Measurements from ENCODE around the gene IFIT1.

Gene IFIT1

GRCh38 chr10:89369156-89370105, 23.0 kb upstream of the IFIT1 start:
- no peak overlapping the region for H3K9ac ChIP-seq (ENCODE audit: low read depth, low read length)
- no peaks in the 10 kb centered on the region for H3K36me3 ChIP-seq (ENCODE audit: control insufficient read depth, insufficient read depth, low read length)
- no peaks in the 10 kb centered on the region for H3K27me3 ChIP-seq (ENCODE audit: control insufficient read depth, insufficient read depth, low read length)
- H3K9me3 ChIP-seq (ENCODE audit: control insufficient read depth, insufficient read depth, low read length): no peaks in the 10 kb centered on the region
- H3K4me3 ChIP-seq (ENCODE audit: low read depth, low read length): no peak overlapping the region
- no peaks in the 10 kb centered on the region for H3K4me1 ChIP-seq (ENCODE audit: control insufficient read depth, insufficient read depth, low read length)

GRCh38 chr10:89371079-89371478, 21.3 kb upstream of the IFIT1 start:
- H3K4me3 ChIP-seq (ENCODE audit: low read depth, low read length): no peak overlapping the region
- H3K9ac ChIP-seq (ENCODE audit: low read depth, low read length): no peak overlapping the region
- H3K4me1 ChIP-seq (ENCODE audit: control insufficient read depth, insufficient read depth, low read length): no peaks in the 10 kb centered on the region
- no peaks in the 10 kb centered on the region for H3K27me3 ChIP-seq (ENCODE audit: control insufficient read depth, insufficient read depth, low read length)
- no peaks in the 10 kb centered on the region for H3K36me3 ChIP-seq (ENCODE audit: control insufficient read depth, insufficient read depth, low read length)
- no peaks in the 10 kb centered on the region for H3K9me3 ChIP-seq (ENCODE audit: control insufficient read depth, insufficient read depth, low read length)

GRCh38 chr10:89371987-89372386, 20.4 kb upstream of the IFIT1 start:
- Histone ChIP-seq H3K4me3 (ENCODE audit: low read depth, low read length) (no peak overlapping the region), H3K36me3 (ENCODE audit: control insufficient read depth, insufficient read depth, low read length) (no peaks in the 10 kb centered on the region), H3K27me3 (ENCODE audit: control insufficient read depth, insufficient read depth, low read length) (no peaks in the 10 kb centered on the region), H3K9ac (ENCODE audit: low read depth, low read length) (no peak overlapping the region), H3K9me3 (ENCODE audit: control insufficient read depth, insufficient read depth, low read length) (no peaks in the 10 kb centered on the region), H3K4me1 (ENCODE audit: control insufficient read depth, insufficient read depth, low read length) (no peaks in the 10 kb centered on the region)

- Histone ChIP-seq H3K9me3 (ENCODE audit: control insufficient read depth, insufficient read depth, low read length) (no peaks in the 10 kb centered on the region), H3K9ac (ENCODE audit: low read depth, low read length) (no peak overlapping the region), H3K36me3 (ENCODE audit: control insufficient read depth, insufficient read depth, low read length) (no peaks in the 10 kb centered on the region), H3K27me3 (ENCODE audit: control insufficient read depth, insufficient read depth, low read length) (no peaks in the 10 kb centered on the region), H3K4me1 (ENCODE audit: control insufficient read depth, insufficient read depth, low read length) (no peaks in the 10 kb centered on the region), H3K4me3 (ENCODE audit: low read depth, low read length) (no peak overlapping the region)
Measured at GRCh38 chr10:89373916-89374711, 18.3 kb upstream of the IFIT1 start.

- Histone ChIP-seq H3K4me3 (ENCODE audit: low read depth, low read length) (no peak overlapping the region), H3K36me3 (ENCODE audit: control insufficient read depth, insufficient read depth, low read length) (no peaks in the 10 kb centered on the region), H3K9ac (ENCODE audit: low read depth, low read length) (no peak overlapping the region)
Measured at GRCh38 chr10:89374713-89375141, 17.7 kb upstream of the IFIT1 start.

GRCh38 chr10:89377705-89378637, 14.5 kb upstream of the IFIT1 start, which contains the start of gene IFIT1B:
Gene IFIT1B (plus strand): TSS chr10:89378056. CDS start chr10:89378136, 80 bp downstream.
- no peak within 1 kb of the TSS for H3K4me3 ChIP-seq (ENCODE audit: low read depth, low read length)

More at GRCh38 chr10:89374713-89375141, 17.7 kb upstream of the IFIT1 start:
- H3K4me1 ChIP-seq (ENCODE audit: control insufficient read depth, insufficient read depth, low read length): no peaks in the 10 kb centered on the region
- H3K9me3 ChIP-seq (ENCODE audit: control insufficient read depth, insufficient read depth, low read length): no peaks in the 10 kb centered on the region
- no peaks in the 10 kb centered on the region for H3K27me3 ChIP-seq (ENCODE audit: control insufficient read depth, insufficient read depth, low read length)

GRCh38 chr10:89379103-89379502, 13.3 kb upstream of the IFIT1 start:
- no peak overlapping the region for H3K4me3 ChIP-seq (ENCODE audit: low read depth, low read length)
- H3K36me3 ChIP-seq (ENCODE audit: control insufficient read depth, insufficient read depth, low read length): no peaks in the 10 kb centered on the region
- H3K27me3 ChIP-seq (ENCODE audit: control insufficient read depth, insufficient read depth, low read length): no peaks in the 10 kb centered on the region
- H3K9me3 ChIP-seq (ENCODE audit: control insufficient read depth, insufficient read depth, low read length): no peaks in the 10 kb centered on the region
- no peak overlapping the region for H3K9ac ChIP-seq (ENCODE audit: low read depth, low read length)
- H3K4me1 ChIP-seq (ENCODE audit: control insufficient read depth, insufficient read depth, low read length): no peaks in the 10 kb centered on the region

More at GRCh38 chr10:89377705-89378637, 14.5 kb upstream of the IFIT1 start, which contains the start of gene IFIT1B:
- Histone ChIP-seq H3K4me1 (ENCODE audit: control insufficient read depth, insufficient read depth, low read length) (no peaks in the 10 kb centered on the region), H3K36me3 (ENCODE audit: control insufficient read depth, insufficient read depth, low read length) (no peaks in the 10 kb centered on the region), H3K9ac (ENCODE audit: low read depth, low read length) (no peak within 1 kb of the TSS), H3K27me3 (ENCODE audit: control insufficient read depth, insufficient read depth, low read length) (no peaks in the 10 kb centered on the region), H3K9me3 (ENCODE audit: control insufficient read depth, insufficient read depth, low read length) (no peaks in the 10 kb centered on the region)

GRCh38 chr10:89382757-89383156, 9.7 kb upstream of the IFIT1 start:
- no peak overlapping the region for H3K9ac ChIP-seq (ENCODE audit: low read depth, low read length)
- H3K27me3 ChIP-seq (ENCODE audit: control insufficient read depth, insufficient read depth, low read length): no peaks in the 10 kb centered on the region
- no peaks in the 10 kb centered on the region for H3K9me3 ChIP-seq (ENCODE audit: control insufficient read depth, insufficient read depth, low read length)
- H3K4me3 ChIP-seq (ENCODE audit: low read depth, low read length): no peak overlapping the region
- peaks cover 6% of the 10 kb centered on the region for H3K4me1 ChIP-seq (ENCODE audit: control insufficient read depth, insufficient read depth, low read length)
- no peaks in the 10 kb centered on the region for H3K36me3 ChIP-seq (ENCODE audit: control insufficient read depth, insufficient read depth, low read length)

- Histone ChIP-seq H3K9ac (ENCODE audit: low read depth, low read length) (no peak overlapping the region), H3K4me1 (ENCODE audit: control insufficient read depth, insufficient read depth, low read length) (peaks cover 6% of the 10 kb centered on the region), H3K9me3 (ENCODE audit: control insufficient read depth, insufficient read depth, low read length) (no peaks in the 10 kb centered on the region), H3K27me3 (ENCODE audit: control insufficient read depth, insufficient read depth, low read length) (no peaks in the 10 kb centered on the region), H3K4me3 (ENCODE audit: low read depth, low read length) (no peak overlapping the region), H3K36me3 (ENCODE audit: control insufficient read depth, insufficient read depth, low read length) (no peaks in the 10 kb centered on the region)
Measured at GRCh38 chr10:89384474-89385340, 7.7 kb upstream of the IFIT1 start.

GRCh38 chr10:89388806-89389205, 3.6 kb upstream of the IFIT1 start:
- H3K9me3 ChIP-seq (ENCODE audit: control insufficient read depth, insufficient read depth, low read length): no peaks in the 10 kb centered on the region
- H3K4me1 ChIP-seq (ENCODE audit: control insufficient read depth, insufficient read depth, low read length): peaks cover 15% of the 10 kb centered on the region
- no peaks in the 10 kb centered on the region for H3K27me3 ChIP-seq (ENCODE audit: control insufficient read depth, insufficient read depth, low read length)
- H3K36me3 ChIP-seq (ENCODE audit: control insufficient read depth, insufficient read depth, low read length): no peaks in the 10 kb centered on the region
- no peak overlapping the region for H3K4me3 ChIP-seq (ENCODE audit: low read depth, low read length)
- no peak overlapping the region for H3K9ac ChIP-seq (ENCODE audit: low read depth, low read length)
